Measurements from ENCODE around the gene RABGGTA.

The RABGGTA gene

GRCh38 chr14:24292118-24292807 is 20.9 kb upstream of the RABGGTA start:
- Mint-ChIP-seq H3K27me3 (peaks cover 3% of the 10 kb centered on the region), H3K27ac (no peak overlapping the region), H3K36me3 (ENCODE audit: low read depth) (peaks cover 32% of the 10 kb centered on the region), H3K9me3 (no peaks in the 10 kb centered on the region), H3K4me1 (peaks cover 60% of the 10 kb centered on the region), H3K4me3 (no peak overlapping the region)
- DNase-seq (no peak), ATAC-seq (no peak)

- H3K4me1 Mint-ChIP-seq, result peaks cover 53% of the 10 kb centered on the region
- H3K4me3 Mint-ChIP-seq, result no peak overlapping the region
- H3K36me3 Mint-ChIP-seq (ENCODE audit: low read depth), result peaks cover 31% of the 10 kb centered on the region
- H3K9me3 Mint-ChIP-seq, result no peaks in the 10 kb centered on the region
- peaks cover 3% of the 10 kb centered on the region for H3K27me3 Mint-ChIP-seq
- no peak for DNase-seq
- no peak overlapping the region for H3K27ac Mint-ChIP-seq
- no peak for ATAC-seq
Measured at GRCh38 chr14:24291446-24292117, 20.2 kb upstream of the RABGGTA start.

GRCh38 chr14:24290746-24291145 is 19.3 kb upstream of the RABGGTA start:
- H3K4me1 Mint-ChIP-seq, result peaks cover 49% of the 10 kb centered on the region
- H3K27me3 Mint-ChIP-seq, result peaks cover 3% of the 10 kb centered on the region
- DNase-seq (no peak), ATAC-seq (no peak)
- H3K9me3 Mint-ChIP-seq, result no peaks in the 10 kb centered on the region
- H3K27ac Mint-ChIP-seq, result no peak overlapping the region
- H3K36me3 Mint-ChIP-seq (ENCODE audit: low read depth), result peaks cover 28% of the 10 kb centered on the region
- H3K4me3 Mint-ChIP-seq, result no peak overlapping the region

DNA sequence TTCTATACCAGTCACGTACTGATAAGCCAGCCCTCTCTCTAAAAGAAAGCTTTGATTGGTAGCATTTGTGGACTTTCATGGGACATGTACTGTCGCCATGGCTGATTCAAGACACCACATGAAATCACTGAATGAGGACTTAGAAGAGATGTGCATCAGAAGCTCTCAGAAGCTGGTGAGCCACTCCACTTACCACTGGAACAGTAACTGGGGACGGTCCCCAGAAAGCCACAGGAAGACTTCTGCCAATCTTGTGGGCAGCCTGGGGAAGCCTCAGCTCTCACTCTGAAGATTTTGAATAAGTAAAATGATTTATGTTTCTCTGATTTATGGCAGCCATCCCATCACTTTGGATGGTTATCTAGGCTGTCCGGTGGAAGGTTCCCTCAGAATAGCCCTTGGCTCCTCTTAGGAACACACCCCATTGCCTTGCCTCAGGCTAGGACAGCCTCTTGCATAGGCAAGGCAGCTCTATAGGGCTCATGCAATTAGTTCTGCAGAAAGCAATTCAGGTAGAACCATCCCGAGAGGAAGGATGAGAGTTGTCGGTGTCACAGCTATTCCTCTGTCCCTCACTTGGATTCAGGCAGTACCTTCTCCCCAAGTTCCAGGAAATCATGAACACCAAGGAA is 18.4 kb upstream of the RABGGTA start:
- peak overlapping the region; percentile 27 for H3K27ac Mint-ChIP-seq
- no peaks in the 10 kb centered on the region for H3K9me3 Mint-ChIP-seq
- H3K27me3 Mint-ChIP-seq, result peaks cover 3% of the 10 kb centered on the region
- peaks cover 28% of the 10 kb centered on the region for H3K36me3 Mint-ChIP-seq (ENCODE audit: low read depth)
- H3K4me3 Mint-ChIP-seq, result no peak overlapping the region
- ATAC-seq (peak; percentile 100), DNase-seq (peak; percentile 71)
- H3K4me1 Mint-ChIP-seq, result peaks cover 53% of the 10 kb centered on the region

GRCh38 chr14:24286996-24287395 is 15.6 kb upstream of the RABGGTA start:
- ATAC-seq (no peak), DNase-seq (no peak)
- Mint-ChIP-seq H3K9me3 (no peaks in the 10 kb centered on the region), H3K27ac (no peak overlapping the region), H3K27me3 (peaks cover 3% of the 10 kb centered on the region), H3K36me3 (ENCODE audit: low read depth) (peaks cover 20% of the 10 kb centered on the region), H3K4me3 (no peak overlapping the region), H3K4me1 (peaks cover 52% of the 10 kb centered on the region)

DNA sequence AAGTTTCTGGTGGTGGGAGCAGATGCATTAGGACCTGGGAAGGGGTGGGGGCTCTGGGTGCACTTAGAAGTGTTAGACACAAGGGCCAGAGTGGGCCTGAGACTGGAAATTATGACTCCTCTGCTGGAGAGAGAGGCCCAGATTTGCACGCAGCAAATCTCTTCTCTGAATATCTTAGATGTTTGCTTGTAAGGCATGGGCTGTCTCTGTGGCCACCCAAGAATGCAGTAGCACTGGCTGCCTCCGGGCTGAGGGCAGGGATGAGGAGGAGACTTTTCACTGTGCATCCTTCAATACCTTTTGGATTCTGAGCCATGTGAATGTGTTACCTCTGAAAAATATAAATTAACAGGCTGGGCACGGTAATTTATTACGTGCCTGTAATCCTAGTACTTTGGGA is 14.0 kb upstream of the RABGGTA start:
- Mint-ChIP-seq H3K9me3 (no peaks in the 10 kb centered on the region), H3K36me3 (ENCODE audit: low read depth) (peaks cover 5% of the 10 kb centered on the region), H3K27ac (no peak overlapping the region), H3K4me1 (peaks cover 41% of the 10 kb centered on the region), H3K27me3 (peaks cover 3% of the 10 kb centered on the region), H3K4me3 (no peak overlapping the region)
- DNase-seq (no peak), ATAC-seq (no peak)

GRCh38 chr14:24284501-24285035 is 13.2 kb upstream of the RABGGTA start:
- ATAC-seq, result no peak
- Mint-ChIP-seq H3K4me1 (peaks cover 41% of the 10 kb centered on the region), H3K27ac (no peak overlapping the region)

DNA sequence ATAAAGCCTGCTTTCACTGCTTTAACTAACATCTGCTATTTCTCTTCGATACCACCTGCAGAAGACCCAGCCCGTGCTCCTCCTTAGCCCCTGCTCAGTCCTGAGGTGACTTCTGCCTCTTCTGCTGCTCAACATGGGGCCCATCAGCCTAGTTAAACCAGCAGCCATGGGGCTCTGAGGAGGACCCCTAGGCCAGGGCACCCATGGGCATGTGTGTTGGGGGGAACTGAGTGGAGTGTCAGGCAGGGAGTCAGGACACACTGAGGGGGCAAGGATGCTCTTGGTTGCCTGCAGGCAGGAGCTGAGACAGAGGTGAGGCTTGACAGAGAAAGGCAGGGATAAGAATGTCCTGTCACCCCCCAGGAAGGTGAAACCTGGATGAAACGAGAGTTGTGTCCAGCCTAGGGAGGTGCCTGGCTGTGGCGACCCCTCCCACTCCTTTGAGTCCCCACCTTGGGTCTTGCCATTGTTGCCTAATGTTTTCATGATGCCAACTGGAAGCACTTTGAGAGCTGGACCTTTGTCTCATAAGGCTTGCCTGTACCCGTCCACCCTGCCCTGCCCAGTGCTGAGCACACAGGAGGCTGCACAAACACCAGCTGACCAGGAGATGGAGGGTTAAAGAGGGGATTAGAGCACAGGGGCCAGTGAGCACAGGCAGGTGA is 12.5 kb upstream of the RABGGTA start:
- DNase-seq (no peak), ATAC-seq (no peak)
- Mint-ChIP-seq H3K4me1 (peaks cover 41% of the 10 kb centered on the region), H3K4me3 (no peak overlapping the region), H3K27me3 (peaks cover 3% of the 10 kb centered on the region), H3K9me3 (no peaks in the 10 kb centered on the region), H3K27ac (no peak overlapping the region), H3K36me3 (ENCODE audit: low read depth) (peaks cover 3% of the 10 kb centered on the region)

More at GRCh38 chr14:24284501-24285035, 13.2 kb upstream of the RABGGTA start:
- Mint-ChIP-seq H3K9me3 (no peaks in the 10 kb centered on the region), H3K36me3 (ENCODE audit: low read depth) (peaks cover 3% of the 10 kb centered on the region), H3K4me3 (no peak overlapping the region), H3K27me3 (peaks cover 3% of the 10 kb centered on the region)
- no peak for DNase-seq

- no peak overlapping the region for H3K27ac Mint-ChIP-seq
Measured at GRCh38 chr14:24282736-24283135, 11.3 kb upstream of the RABGGTA start.

GRCh38 chr14:24281636-24282035 is 10.2 kb upstream of the RABGGTA start:
- Mint-ChIP-seq H3K36me3 (ENCODE audit: low read depth) (peaks cover 6% of the 10 kb centered on the region), H3K4me1 (peaks cover 51% of the 10 kb centered on the region), H3K4me3 (no peak overlapping the region), H3K27me3 (no peaks in the 10 kb centered on the region), H3K9me3 (peaks cover 5% of the 10 kb centered on the region), H3K27ac (peak overlapping the region; percentile 45)
- DNase-seq (no peak), ATAC-seq (no peak)

More at GRCh38 chr14:24282736-24283135, 11.3 kb upstream of the RABGGTA start:
- Mint-ChIP-seq H3K27me3 (peaks cover 3% of the 10 kb centered on the region), H3K9me3 (peaks cover 5% of the 10 kb centered on the region), H3K4me3 (no peak overlapping the region), H3K4me1 (peaks cover 47% of the 10 kb centered on the region), H3K36me3 (ENCODE audit: low read depth) (peaks cover 6% of the 10 kb centered on the region)
- ATAC-seq, result no peak
- DNase-seq, result no peak

DNA sequence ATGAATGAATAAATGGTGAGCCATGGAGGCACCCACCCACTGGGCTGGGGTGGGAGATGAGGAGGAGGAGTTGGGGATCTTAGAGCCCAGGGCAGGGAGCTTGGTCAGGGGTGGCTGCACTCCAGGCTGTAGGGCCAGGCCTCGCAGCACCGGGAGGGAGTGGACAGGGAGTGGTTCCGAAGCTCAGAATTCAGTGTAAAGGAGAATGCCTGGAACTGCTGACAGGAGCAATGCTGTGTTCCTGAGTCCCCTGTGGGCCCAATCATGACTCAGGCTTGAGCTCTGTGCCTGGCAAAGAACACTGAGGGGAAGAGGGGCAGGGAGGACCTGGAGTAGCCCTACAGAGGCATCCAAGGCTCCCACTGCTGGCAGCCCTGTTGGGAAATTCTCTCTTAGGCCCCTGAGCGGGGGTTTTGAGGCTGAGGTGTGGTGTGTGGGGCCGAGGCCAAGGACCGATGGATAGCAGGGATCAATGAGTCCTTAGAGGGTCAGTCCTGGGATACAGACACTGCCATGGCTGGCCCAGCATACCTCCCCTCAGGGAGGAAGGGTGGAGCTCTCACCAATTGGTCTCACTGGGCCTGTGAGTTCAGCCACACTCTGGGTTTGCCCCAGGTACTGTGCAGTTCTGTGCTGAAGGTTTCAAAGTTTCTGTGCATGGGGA is 9.5 kb upstream of the RABGGTA start:
- H3K9me3 Mint-ChIP-seq, result peaks cover 5% of the 10 kb centered on the region
- no peak for ATAC-seq
- H3K4me3 Mint-ChIP-seq, result no peak overlapping the region
- peaks cover 6% of the 10 kb centered on the region for H3K36me3 Mint-ChIP-seq (ENCODE audit: low read depth)
- H3K27ac Mint-ChIP-seq, result no peak overlapping the region
- DNase-seq, result no peak
- peaks cover 49% of the 10 kb centered on the region for H3K4me1 Mint-ChIP-seq
- no peaks in the 10 kb centered on the region for H3K27me3 Mint-ChIP-seq

DNA sequence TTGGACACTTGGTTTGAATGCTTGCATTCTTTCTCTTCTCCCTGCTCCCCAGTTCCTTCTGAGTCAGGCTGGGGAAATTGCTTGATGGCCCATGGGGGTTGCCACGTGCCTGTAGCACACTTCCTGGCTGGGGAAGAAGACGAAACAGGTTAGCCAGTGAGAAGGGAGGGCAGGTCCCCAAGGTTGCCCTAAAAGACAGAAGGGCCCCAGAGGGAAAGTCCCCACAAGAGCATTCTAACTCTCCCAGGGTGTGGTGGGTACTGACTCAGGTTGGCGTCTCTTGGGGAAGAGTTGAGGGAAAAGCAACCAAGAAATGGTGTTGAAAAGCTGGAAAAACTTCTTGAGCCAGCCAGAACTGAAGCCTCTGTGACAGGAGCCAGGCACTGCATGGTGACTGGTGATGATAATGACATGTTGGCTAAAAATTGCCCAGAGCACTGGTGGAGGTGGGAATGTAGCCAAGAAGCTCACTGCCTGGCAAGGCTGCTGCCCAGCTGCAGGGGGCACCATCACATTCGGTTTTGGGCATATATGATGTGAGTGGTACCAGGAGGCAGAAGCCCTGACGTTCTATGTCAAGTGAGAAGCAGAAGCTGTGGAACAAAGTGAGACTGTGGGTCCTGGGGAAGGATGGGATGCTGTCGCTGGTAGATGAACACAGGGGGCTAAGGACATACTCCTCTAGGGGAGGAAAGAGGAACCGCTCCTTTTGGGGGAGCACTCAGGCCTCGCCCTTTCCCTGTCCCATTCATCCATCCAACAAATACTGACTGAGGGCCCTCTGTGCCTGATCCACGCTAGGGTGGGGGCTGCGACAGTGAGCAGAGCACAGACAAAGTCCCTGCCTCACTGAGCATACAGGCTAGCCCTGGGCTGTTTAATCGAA is 8.1 kb upstream of the RABGGTA start:
- Mint-ChIP-seq H3K27ac (peak overlapping the region; percentile 76), H3K9me3 (peaks cover 5% of the 10 kb centered on the region), H3K4me3 (peak overlapping the region; percentile 58), H3K27me3 (no peaks in the 10 kb centered on the region), H3K36me3 (ENCODE audit: low read depth) (peaks cover 6% of the 10 kb centered on the region), H3K4me1 (peaks cover 47% of the 10 kb centered on the region)
- peak; percentile 68 for DNase-seq
- ATAC-seq, result peak; percentile 97

DNA sequence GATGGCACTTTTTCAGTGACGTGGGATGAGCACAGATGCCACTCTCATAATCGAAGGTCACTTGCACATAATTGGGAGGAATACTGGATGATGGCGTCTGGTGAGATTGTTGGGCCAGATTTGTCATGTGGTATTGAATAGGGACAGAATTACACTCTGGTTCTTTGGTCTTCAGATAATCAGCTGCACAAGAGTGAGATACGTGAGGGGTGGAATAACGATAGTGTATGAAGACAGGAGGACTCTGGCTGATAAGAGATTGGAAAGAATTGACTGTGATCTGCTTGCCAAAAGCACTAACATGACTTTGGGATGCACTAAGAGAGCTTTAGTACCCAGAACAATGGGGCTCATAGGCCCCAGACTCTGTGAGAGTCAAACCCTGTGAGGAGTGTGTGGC is 7.0 kb upstream of the RABGGTA start:
- peaks cover 5% of the 10 kb centered on the region for H3K9me3 Mint-ChIP-seq
- H3K4me1 Mint-ChIP-seq, result peaks cover 57% of the 10 kb centered on the region
- ATAC-seq (no peak), DNase-seq (no peak)
- peak overlapping the region; percentile 24 for H3K4me3 Mint-ChIP-seq
- no peaks in the 10 kb centered on the region for H3K27me3 Mint-ChIP-seq
- H3K36me3 Mint-ChIP-seq (ENCODE audit: low read depth), result peaks cover 6% of the 10 kb centered on the region
- H3K27ac Mint-ChIP-seq, result peak overlapping the region; percentile 76
